GM12878 (cell line): ENCODE data around the gene TSBP1. TPM values are rescaled to one million over a fixed set of nuclear protein-coding genes. Genes with fewer than 3 reads are reported as not detected.

Source experiments
- ESRRA ChIP-seq: IDR thresholded peaks from 2 replicates; pipeline ENCODE4 v1.6.1; 2012; ENCODE audit warnings: mild to moderate bottlenecking, low read length, improper control_type of control experiment
- JUND ChIP-seq: IDR thresholded peaks from 2 replicates; pipeline ENCODE4 v1.6.1; 2012; ENCODE audit warnings: low read depth, mild to moderate bottlenecking, low read length, improper control_type of control experiment, moderate library complexity
- MTA2 ChIP-seq: fragments of 450-650 bp; IDR thresholded peaks from 2 replicates; pipeline ENCODE4 v1.6.1; 2016; ENCODE audit warnings: low read depth, mild to moderate bottlenecking, moderate library complexity
- NBN ChIP-seq: fragments of 450-650 bp; IDR thresholded peaks from 2 replicates; pipeline ENCODE4 v1.6.1; 2016
- POLR2A ChIP-seq: IDR thresholded peaks from 2 replicates; pipeline ENCODE4 v1.6.1; 2011; ENCODE audit warnings: low read depth, mild to moderate bottlenecking, low read length
- RB1 ChIP-seq: fragments of 450-650 bp; formaldehyde crosslinking; IDR thresholded peaks from 2 replicates; pipeline ENCODE4 v1.6.1; 2017; ENCODE audit warnings: mild to moderate bottlenecking, borderline replicate concordance
- SRF ChIP-seq, 2 experiments: IDR thresholded peaks; 2 replicates each; pipeline ENCODE4 v1.6.1; 2011; ENCODE audit warnings: low read depth in 2 of 2, low read length in 2 of 2, mild to moderate bottlenecking in 1 of 2, moderate library complexity in 1 of 2
- TCF12 ChIP-seq: IDR thresholded peaks from 2 replicates; pipeline ENCODE4 v1.6.1; 2011; ENCODE audit warnings: low read depth, mild to moderate bottlenecking, low read length
- TCF7 ChIP-seq: IDR thresholded peaks from 2 replicates; pipeline ENCODE4 v1.6.1; 2014; ENCODE audit warnings: antibody characterized with exemption, borderline replicate concordance
- ZNF384 ChIP-seq: IDR thresholded peaks from 2 replicates; pipeline ENCODE4 v1.6.1; 2012; ENCODE audit warnings: low read depth, mild to moderate bottlenecking, low read length, improper control_type of control experiment, borderline replicate concordance
- polyA plus RNA-seq, 11 experiments: library from polyadenylated mRNA; depleted of rRNA in 4 of 11; unstranded in 6 of 11; stranded (reverse) in 5 of 11; fragments of >200 nt; fragmentation: Nextera tagmentation in 4 of 11; fragmentation: Illumina TruSeq in 1 of 11; extraction: Ambion mirVana in 4 of 11; extraction: Trizol in 1 of 11; gene quantifications; 1 replicate in 1 of 11; 2 replicates in 10 of 11; pipeline versions ENCODE4 v1.2.1 to v1.2.3, GENCODE V29; 2011 to 2016; ENCODE audit warnings: inconsistent platforms in 2 of 11, missing spikeins in 2 of 11, low read depth in 1 of 11
- total RNA-seq, 4 experiments: library from RNA; depleted of rRNA in 3 of 4; stranded (reverse); fragments of >200 nt in 3 of 4; fragmentation: Illumina TruSeq in 1 of 4; extraction: Trizol in 1 of 4; gene quantifications; 2 replicates each; pipeline versions ENCODE4 v1.2.1 to v1.2.3, GENCODE V29; 2013 to 2021
- TF ChIP-seq, protein P1 (sequence below): fragments of 450-650 bp; IDR thresholded peaks from 2 replicates; pipeline ENCODE4 v1.6.1; 2017; ENCODE audit warnings: antibody characterized with exemption, mild to moderate bottlenecking, moderate library complexity
- TF ChIP-seq, protein P2 (sequence below): fragments of 450-650 bp; IDR thresholded peaks from 2 replicates; pipeline ENCODE4 v1.6.1; 2017; ENCODE audit warnings: low read depth, mild to moderate bottlenecking, moderate library complexity
- TF ChIP-seq, protein P3 (sequence below): IDR thresholded peaks from 2 replicates; pipeline ENCODE4 v1.6.1; 2012; ENCODE audit warnings: low read depth, low read length, improper control_type of control experiment
- TF ChIP-seq, protein P4 (sequence below): fragments of 450-650 bp; formaldehyde crosslinking; IDR thresholded peaks from 2 replicates; pipeline ENCODE4 v1.4.0; 2020; ENCODE audit warnings: mild to moderate bottlenecking, moderate library complexity
- TF ChIP-seq, protein P5 (sequence below): fragments of 450-650 bp; IDR thresholded peaks from 2 replicates; pipeline ENCODE4 v1.6.1; 2017; ENCODE audit warnings: mild to moderate bottlenecking, moderate library complexity
- TF ChIP-seq, protein P6 (sequence below): fragments of 450-650 bp; IDR thresholded peaks from 2 replicates; pipeline ENCODE4 v1.6.1; 2014; ENCODE audit warnings: mild to moderate bottlenecking

Gene TSBP1
- total and polyA plus RNA-seq, 10 of the 15 experiments (the other 5 are each of a cell fraction or from before 2014, with no cell fraction given), result not detected

DNA sequence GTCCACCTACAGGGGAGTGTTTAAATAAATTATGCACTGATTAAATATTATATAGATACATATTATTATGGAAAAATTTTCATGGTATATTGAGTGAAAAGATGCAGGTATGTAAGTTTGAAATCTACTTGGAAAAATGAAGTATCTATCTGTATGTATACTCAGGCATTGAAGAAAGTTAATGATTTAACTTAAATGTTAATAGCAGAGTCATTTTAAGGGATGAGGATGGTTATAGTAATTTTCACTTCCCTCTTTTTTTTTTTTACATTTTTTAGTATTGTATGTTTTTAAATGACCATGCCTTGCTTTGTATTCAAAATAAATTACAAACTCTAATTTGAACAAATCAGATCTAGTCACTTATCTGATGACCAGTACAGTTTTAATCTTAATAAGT is 104.7 kb downstream of the TSBP1 start (continued):
- TF ChIP-seq, protein P1, sequence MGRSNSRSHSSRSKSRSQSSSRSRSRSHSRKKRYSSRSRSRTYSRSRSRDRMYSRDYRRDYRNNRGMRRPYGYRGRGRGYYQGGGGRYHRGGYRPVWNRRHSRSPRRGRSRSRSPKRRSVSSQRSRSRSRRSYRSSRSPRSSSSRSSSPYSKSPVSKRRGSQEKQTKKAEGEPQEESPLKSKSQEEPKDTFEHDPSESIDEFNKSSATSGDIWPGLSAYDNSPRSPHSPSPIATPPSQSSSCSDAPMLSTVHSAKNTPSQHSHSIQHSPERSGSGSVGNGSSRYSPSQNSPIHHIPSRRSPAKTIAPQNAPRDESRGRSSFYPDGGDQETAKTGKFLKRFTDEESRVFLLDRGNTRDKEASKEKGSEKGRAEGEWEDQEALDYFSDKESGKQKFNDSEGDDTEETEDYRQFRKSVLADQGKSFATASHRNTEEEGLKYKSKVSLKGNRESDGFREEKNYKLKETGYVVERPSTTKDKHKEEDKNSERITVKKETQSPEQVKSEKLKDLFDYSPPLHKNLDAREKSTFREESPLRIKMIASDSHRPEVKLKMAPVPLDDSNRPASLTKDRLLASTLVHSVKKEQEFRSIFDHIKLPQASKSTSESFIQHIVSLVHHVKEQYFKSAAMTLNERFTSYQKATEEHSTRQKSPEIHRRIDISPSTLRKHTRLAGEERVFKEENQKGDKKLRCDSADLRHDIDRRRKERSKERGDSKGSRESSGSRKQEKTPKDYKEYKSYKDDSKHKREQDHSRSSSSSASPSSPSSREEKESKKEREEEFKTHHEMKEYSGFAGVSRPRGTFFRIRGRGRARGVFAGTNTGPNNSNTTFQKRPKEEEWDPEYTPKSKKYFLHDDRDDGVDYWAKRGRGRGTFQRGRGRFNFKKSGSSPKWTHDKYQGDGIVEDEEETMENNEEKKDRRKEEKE, result no peak
- no peak for TF ChIP-seq POLR2A
- TF ChIP-seq, protein P2, sequence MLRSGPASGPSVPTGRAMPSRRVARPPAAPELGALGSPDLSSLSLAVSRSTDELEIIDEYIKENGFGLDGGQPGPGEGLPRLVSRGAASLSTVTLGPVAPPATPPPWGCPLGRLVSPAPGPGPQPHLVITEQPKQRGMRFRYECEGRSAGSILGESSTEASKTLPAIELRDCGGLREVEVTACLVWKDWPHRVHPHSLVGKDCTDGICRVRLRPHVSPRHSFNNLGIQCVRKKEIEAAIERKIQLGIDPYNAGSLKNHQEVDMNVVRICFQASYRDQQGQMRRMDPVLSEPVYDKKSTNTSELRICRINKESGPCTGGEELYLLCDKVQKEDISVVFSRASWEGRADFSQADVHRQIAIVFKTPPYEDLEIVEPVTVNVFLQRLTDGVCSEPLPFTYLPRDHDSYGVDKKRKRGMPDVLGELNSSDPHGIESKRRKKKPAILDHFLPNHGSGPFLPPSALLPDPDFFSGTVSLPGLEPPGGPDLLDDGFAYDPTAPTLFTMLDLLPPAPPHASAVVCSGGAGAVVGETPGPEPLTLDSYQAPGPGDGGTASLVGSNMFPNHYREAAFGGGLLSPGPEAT, result no peak
- TF ChIP-seq, protein P3, sequence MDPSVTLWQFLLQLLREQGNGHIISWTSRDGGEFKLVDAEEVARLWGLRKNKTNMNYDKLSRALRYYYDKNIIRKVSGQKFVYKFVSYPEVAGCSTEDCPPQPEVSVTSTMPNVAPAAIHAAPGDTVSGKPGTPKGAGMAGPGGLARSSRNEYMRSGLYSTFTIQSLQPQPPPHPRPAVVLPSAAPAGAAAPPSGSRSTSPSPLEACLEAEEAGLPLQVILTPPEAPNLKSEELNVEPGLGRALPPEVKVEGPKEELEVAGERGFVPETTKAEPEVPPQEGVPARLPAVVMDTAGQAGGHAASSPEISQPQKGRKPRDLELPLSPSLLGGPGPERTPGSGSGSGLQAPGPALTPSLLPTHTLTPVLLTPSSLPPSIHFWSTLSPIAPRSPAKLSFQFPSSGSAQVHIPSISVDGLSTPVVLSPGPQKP, result no peak
- TF ChIP-seq TCF12, result no peak
- TF ChIP-seq, protein P4, sequence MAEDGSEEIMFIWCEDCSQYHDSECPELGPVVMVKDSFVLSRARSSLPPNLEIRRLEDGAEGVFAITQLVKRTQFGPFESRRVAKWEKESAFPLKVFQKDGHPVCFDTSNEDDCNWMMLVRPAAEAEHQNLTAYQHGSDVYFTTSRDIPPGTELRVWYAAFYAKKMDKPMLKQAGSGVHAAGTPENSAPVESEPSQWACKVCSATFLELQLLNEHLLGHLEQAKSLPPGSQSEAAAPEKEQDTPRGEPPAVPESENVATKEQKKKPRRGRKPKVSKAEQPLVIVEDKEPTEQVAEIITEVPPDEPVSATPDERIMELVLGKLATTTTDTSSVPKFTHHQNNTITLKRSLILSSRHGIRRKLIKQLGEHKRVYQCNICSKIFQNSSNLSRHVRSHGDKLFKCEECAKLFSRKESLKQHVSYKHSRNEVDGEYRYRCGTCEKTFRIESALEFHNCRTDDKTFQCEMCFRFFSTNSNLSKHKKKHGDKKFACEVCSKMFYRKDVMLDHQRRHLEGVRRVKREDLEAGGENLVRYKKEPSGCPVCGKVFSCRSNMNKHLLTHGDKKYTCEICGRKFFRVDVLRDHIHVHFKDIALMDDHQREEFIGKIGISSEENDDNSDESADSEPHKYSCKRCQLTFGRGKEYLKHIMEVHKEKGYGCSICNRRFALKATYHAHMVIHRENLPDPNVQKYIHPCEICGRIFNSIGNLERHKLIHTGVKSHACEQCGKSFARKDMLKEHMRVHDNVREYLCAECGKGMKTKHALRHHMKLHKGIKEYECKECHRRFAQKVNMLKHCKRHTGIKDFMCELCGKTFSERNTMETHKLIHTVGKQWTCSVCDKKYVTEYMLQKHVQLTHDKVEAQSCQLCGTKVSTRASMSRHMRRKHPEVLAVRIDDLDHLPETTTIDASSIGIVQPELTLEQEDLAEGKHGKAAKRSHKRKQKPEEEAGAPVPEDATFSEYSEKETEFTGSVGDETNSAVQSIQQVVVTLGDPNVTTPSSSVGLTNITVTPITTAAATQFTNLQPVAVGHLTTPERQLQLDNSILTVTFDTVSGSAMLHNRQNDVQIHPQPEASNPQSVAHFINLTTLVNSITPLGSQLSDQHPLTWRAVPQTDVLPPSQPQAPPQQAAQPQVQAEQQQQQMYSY (CRISPR knock-in tag), result no peak
- TF ChIP-seq, protein P5, sequence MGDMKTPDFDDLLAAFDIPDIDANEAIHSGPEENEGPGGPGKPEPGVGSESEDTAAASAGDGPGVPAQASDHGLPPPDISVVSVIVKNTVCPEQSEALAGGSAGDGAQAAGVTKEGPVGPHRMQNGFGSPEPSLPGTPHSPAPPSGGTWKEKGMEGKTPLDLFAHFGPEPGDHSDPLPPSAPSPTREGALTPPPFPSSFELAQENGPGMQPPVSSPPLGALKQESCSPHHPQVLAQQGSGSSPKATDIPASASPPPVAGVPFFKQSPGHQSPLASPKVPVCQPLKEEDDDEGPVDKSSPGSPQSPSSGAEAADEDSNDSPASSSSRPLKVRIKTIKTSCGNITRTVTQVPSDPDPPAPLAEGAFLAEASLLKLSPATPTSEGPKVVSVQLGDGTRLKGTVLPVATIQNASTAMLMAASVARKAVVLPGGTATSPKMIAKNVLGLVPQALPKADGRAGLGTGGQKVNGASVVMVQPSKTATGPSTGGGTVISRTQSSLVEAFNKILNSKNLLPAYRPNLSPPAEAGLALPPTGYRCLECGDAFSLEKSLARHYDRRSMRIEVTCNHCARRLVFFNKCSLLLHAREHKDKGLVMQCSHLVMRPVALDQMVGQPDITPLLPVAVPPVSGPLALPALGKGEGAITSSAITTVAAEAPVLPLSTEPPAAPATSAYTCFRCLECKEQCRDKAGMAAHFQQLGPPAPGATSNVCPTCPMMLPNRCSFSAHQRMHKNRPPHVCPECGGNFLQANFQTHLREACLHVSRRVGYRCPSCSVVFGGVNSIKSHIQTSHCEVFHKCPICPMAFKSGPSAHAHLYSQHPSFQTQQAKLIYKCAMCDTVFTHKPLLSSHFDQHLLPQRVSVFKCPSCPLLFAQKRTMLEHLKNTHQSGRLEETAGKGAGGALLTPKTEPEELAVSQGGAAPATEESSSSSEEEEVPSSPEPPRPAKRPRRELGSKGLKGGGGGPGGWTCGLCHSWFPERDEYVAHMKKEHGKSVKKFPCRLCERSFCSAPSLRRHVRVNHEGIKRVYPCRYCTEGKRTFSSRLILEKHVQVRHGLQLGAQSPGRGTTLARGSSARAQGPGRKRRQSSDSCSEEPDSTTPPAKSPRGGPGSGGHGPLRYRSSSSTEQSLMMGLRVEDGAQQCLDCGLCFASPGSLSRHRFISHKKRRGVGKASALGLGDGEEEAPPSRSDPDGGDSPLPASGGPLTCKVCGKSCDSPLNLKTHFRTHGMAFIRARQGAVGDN, result no peak
- 0 out of 2 replicates have a peak, but pooled peaks have one; percentile 21 for TF ChIP-seq NBN
- TF ChIP-seq, protein P6, sequence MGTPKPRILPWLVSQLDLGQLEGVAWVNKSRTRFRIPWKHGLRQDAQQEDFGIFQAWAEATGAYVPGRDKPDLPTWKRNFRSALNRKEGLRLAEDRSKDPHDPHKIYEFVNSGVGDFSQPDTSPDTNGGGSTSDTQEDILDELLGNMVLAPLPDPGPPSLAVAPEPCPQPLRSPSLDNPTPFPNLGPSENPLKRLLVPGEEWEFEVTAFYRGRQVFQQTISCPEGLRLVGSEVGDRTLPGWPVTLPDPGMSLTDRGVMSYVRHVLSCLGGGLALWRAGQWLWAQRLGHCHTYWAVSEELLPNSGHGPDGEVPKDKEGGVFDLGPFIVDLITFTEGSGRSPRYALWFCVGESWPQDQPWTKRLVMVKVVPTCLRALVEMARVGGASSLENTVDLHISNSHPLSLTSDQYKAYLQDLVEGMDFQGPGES, result no peak
- TF ChIP-seq JUND, result no peak
- TF ChIP-seq ZNF384, result peak; percentile 57; the same call in 1 of the 2 replicates
- peak; percentile 43; the same call in 1 of the 2 replicates for TF ChIP-seq MTA2
- no peak for TF ChIP-seq TCF7
- no peak for TF ChIP-seq RB1
- TF ChIP-seq ESRRA, result no peak
- no peak for TF ChIP-seq SRF (IDR thresholded peaks at IDR 0.05; ENCODE audit: low read depth in 2 of 2, low read length in 2 of 2)
